GM04503 (cell line): ENCODE measurements around the gene GPR146.

Source experiments
- DNase-seq: peaks from one replicate; pipeline ENCODE4 v3.0.0-alpha.2; 2012; ENCODE audit warnings: low read depth

The GPR146 gene

DNA sequence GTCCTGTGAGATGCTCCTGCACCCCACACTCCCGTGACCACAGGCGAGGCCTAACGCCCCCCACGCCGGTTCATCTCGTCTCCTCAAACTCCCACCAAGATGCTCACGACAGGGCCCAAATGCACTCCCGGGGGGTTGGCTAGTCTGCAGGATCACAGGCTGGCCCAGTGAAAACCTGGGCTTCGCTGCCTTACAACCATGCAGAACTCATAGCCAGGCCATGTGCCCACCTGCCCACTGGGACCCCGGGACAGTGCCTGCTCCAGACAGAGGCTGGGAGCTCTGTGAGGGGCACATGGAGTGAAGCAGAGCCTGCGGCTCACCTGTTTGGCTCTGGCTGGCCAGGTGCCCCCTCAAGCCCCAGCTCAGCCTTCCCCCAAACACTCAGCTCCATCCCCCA, 34.2 kb downstream of the GPR146 start:
- no peak for DNase-seq

DNA sequence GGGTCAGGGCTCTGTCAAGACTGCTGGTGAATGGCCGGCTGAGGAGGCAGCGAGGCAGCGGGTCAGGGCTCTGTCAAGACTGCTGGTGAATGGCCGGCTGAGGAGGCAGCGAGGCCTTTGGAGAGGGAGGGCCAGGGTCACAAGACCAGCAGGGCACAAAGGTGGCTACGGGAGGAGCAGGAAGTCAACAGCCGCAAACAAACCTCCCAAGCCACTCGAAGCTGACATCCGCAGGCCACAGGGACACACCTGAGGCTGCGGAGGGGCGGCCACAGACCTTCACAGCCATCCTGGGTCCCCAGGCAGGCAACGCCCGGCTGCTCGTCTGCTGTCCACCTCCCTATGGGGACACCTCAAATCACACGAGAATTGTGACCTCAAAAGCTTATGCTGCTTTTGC, 34.6 kb downstream of the GPR146 start:
- DNase-seq: no peak

- DNase-seq: no peak
These were observed 35.2 kb downstream of the GPR146 start for GRCh38 chr7:1079546-1079945.

- no peak for DNase-seq
These were observed 36.0 kb downstream of the GPR146 start for GRCh38 chr7:1080252-1080920.

DNA sequence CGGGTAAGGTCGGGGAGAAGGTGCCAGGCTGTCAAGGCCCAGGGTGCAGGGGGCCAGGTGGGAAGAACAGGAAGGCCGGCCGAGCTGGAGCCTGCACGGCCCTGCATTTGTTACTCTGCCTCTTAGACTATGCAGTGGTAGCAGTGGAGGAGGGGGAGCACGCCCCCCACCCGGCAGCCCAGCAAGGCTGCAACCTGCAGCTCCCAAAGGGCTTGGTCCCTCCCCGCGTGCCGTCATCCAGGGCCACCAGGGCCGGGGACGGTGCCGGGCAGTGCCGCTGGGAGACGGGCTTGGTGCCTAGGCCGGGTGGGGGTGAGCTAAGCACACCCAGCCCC, 36.5 kb downstream of the GPR146 start:
- DNase-seq: no peak

GRCh38 chr7:1081336-1081735, 37.0 kb downstream of the GPR146 start:
- no peak for DNase-seq

DNA sequence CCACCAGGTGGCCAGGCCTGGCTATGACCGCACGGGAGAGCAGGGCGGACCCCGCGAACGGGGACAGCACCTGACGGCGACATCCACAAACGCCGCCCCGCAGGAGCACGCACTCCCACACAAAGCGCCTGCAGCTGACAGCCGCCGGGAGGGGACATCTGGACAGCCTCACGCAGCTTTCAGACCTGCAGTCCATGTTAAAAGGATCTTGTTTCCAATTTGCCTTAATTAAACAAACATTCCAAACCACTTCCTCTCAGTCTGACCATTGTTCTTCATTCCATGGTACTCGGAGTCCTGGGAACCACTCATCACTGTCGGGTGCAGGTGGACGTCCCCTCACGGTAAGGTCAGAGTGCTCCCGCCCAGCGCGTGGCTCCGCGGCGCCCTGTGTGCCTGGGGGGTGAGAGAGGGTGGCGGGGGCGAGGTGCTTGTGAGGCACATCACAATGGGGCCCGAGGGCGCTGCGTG, 37.6 kb downstream of the GPR146 start:
- DNase-seq: no peak

DNA sequence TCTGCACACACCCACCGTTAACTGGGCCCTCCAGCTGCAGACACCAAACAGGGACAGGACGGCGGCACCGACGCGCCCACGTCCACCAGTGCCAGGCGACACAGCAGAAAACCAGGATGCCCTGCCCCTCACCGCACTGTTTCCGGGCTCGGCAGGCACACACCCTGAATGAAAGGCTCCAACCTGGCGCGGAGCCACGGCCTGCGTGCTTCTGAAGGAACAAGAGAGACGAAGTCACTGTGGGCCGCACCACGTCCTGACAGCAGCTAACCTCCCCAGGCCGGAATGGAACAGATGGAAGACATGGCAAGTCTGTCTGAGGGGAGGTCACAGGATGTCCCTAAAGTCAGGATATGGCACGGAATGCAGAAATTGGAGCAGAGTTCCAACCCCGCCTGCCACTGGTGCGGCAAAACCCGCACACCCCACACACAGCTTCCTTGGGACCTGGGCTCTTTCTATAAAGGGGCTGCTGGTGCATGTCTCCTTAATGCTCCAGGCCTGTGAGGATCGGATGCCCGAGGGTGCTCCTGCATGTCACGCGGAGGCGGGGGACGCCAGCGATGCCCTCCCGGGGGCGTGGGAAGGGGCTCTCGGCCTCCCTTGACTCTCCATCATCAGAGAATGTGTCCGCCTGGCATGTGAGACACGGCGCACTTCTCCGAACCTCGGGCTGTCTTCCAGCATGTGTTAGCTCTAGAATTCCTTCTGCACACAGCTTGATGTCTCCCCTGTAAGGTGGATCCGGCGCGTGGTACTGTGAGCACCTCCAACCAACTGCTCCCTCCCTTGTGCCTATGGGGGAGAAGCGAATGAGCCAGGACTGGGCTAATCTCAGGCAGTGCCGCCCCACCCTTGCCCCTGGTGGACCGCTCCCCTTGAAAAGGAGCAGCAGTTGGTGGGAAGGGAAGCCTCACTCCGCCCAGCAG, 39.6 kb downstream of the GPR146 start:
- DNase-seq: no peak

- DNase-seq: no peak
These were observed 40.9 kb downstream of the GPR146 start for GRCh38 chr7:1085266-1085665.

DNA sequence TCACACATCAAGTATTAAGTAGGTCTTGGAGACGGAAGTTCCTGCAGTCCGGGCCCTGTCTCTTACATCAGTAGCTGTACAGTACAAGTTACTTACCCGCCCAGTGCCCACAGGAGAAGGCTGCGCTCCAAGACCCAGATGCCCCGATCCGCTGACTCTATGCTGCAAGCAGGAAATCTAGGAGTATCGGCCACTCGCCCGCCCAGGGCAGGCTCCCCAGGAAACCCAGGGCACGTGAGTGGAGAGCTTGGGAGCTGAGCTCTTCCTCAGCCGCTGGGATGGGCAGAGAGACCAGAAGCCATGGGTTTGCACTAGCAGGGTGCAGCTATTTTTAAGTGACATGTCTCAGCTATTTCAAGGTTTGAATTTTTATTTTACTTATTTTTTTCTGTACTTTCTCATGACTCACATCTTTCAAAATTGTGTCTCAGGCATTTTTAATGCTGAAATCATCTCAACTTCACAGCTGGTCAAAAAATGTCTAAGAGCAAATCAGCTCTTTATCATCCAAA, 41.6 kb downstream of the GPR146 start:
- DNase-seq: no peak

- DNase-seq: no peak
These were observed 42.5 kb downstream of the GPR146 start for GRCh38 chr7:1086588-1087464.

DNA sequence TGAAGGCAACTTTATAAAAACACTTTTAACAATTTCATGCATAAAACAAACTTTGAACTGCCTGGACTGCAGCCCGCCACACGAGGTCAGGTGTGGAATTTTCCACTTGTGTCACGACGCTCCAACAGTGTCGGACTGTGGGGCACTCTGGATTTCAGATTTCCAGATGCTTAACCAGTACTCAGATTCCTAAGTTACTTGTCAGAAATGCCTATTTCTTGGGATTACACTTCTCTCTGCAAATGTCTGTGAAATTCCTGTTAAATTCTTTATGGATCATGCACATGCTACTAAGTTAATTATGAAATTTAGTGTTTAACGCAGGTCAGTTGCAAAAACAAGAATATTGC, 43.1 kb downstream of the GPR146 start:
- DNase-seq: no peak

GRCh38 chr7:1087952-1088920, 43.9 kb downstream of the GPR146 start, which contains the start of gene GPER1:
Gene GPER1 (plus strand): TSS chr7:1088113. CDS start chr7:1091729, 3,616 bp downstream.
- no peak for DNase-seq

DNA sequence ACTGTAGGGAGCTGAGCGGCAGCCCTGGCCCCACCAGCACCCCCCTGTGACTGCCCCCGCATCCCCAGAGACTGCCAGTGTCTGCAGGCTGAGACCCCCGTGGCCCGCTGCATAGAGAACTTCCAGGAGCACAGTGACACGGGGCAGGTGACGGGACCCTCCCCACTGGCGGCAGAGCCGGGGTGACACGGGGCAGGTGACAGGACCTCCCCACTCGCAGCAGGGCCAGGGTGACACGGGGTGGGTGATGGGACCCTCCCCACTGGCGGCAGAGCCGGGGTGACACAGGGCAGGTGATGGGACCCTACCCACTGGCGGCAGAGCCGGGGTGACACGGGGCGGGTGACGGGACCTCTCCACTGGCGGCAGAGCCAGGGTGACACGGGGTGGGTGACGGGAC, 45.9 kb downstream of the GPR146 start:
- no peak for DNase-seq

- no peak for DNase-seq
These were observed 46.6 kb downstream of the GPR146 start for GRCh38 chr7:1090686-1091643.

GRCh38 chr7:1091644-1092027, 47.3 kb downstream of the GPR146 start:
- no peak for DNase-seq

- DNase-seq: no peak
These were observed 47.9 kb downstream of the GPR146 start for GRCh38 chr7:1092161-1092632.

DNA sequence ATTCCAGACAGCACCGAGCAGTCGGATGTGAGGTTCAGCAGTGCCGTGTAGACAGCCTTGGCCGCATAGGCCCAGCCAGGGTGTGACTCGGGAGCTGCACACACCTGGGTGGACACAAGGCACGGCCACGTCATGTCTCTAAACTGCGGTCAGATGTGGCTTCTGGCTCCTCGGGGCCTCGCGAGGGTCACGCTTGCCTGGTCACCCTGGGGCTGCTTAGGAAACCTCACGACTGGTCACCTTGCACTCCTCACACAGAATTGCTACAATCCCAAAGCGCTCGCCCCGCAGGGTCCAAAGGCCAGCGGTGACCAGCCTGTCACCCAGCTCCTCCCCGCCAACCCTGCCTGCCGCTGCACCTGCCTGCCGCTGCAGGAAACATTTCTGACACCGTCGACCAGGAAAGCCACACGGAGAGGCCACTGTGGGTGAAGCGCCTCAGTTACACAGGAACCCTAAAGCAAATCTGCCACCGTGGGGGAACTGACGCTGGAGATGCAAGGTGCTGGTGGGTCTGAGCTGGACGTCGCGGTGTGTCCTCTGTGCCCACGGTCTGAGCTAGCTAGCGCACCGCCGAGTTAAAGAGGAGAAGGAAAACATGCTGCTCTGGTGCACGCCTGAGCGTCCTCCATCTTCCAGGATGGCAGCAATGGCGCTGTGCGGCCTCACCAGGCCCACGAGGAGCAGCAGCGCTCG, 48.6 kb downstream of the GPR146 start:
- no peak for DNase-seq

DNA sequence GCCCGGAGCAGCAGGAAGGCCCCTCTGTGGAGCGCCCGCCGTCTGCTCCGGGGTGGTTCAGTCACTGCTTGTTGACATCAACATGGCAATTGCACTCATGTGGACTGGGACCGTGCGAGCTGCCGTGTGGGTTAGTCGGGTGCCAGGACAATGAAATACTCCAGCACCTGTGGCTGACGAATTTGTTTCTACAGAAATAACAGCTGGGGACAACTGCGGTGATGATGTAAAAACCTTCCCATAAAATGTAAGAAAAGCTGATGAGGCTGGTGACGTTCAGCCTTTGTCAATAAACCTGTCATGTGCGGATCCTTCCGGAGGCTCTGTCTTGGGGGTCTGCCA, 49.1 kb downstream of the GPR146 start:
- DNase-seq: no peak
